ENCODE measurements around the gene FREY1. TPM values are rescaled to one million over a fixed set of nuclear protein-coding genes. Genes with fewer than 3 reads are reported as not detected.
A peak's percentile ranks its signal among the peaks of the same experiment; 100 is the strongest.
"Not testable (repeated sequence)": the region's sequence is repeated elsewhere in the genome, so short reads cannot be mapped to it uniquely, and the experiment has no call there.

The FREY1 gene
- total RNA-seq, 1 experiment from 2014 or later = 0.72 TPM

GRCh38 chr11:45905095-45905494 lies 2.0 kb downstream of the FREY1 start:
- Histone ChIP-seq H3K27me3 (no peaks in the 10 kb centered on the region), H3K9me3 (no peaks in the 10 kb centered on the region)

GRCh38 chr11:45904309-45904915 lies 2.7 kb downstream of the FREY1 start:
- Histone ChIP-seq H3K27me3 (no peaks in the 10 kb centered on the region), H3K36me3 (no peaks in the 10 kb centered on the region), H3K9me3 (no peaks in the 10 kb centered on the region), H3K4me3 (no peak overlapping the region)
- no peak for DNase-seq

More at GRCh38 chr11:45905095-45905494, 2.0 kb downstream of the FREY1 start:
- DNase-seq = no peak
- no peak overlapping the region for H3K4me3 ChIP-seq
- H3K36me3 ChIP-seq = no peaks in the 10 kb centered on the region

GRCh38 chr11:45902452-45903380 lies 4.4 kb downstream of the FREY1 start:
- Histone ChIP-seq H3K9me3 (no peaks in the 10 kb centered on the region), H3K36me3 (no peaks in the 10 kb centered on the region), H3K4me3 (no peak overlapping the region), H3K27me3 (no peaks in the 10 kb centered on the region)
- no peak for DNase-seq

- Histone ChIP-seq H3K4me3 (no peak overlapping the region), H3K9me3 (no peaks in the 10 kb centered on the region), H3K27me3 (no peaks in the 10 kb centered on the region), H3K36me3 (no peaks in the 10 kb centered on the region)
- no peak for DNase-seq
Observed at GRCh38 chr11:45901626-45902025, 5.4 kb downstream of the FREY1 start.

DNA sequence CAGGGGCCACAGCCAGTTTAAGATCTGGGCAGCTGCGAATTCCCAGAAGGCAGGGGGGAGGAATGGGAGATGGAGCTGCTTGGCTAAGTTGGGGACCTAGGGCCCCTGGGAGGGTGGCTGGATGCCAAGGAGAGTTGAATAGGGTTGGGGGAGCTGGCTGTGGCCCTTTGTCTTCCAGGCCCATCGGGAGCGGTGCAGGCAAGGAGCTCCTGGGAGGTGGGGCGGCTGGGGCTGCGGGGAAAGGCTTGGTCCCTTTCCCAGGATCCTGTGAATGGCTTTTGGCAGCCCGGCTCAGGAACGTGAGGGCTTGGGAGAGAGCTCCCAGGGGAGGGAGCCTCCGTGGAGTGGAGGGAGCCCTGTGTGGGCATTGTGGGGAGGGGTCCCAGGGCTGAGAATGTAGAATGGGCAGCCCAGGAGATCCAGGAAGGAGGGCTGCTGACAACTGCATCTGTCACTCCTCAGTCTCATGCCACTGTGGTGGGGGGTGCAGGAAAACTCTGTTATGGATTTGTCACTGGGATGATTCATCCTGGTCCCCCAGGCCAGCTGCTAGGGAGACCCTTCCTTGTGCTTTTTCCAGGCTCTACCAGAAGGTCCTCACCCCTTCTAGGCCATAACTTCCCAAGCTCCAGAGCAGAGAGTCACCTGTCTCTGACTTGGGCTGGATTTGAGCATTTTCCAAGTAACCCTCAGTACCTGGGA lies 6.0 kb downstream of the FREY1 start:
- Histone ChIP-seq H3K36me3 (no peaks in the 10 kb centered on the region), H3K9me3 (no peaks in the 10 kb centered on the region), H3K27me3 (no peaks in the 10 kb centered on the region), H3K4me3 (no peak overlapping the region)
- DNase-seq = no peak

GRCh38 chr11:45900175-45900800 lies 6.8 kb downstream of the FREY1 start:
- H3K27me3 ChIP-seq, DNase-seq, H3K36me3 ChIP-seq, H3K9me3 ChIP-seq: not testable (repeated sequence)
- peak overlapping the region; percentile 55 for H3K4me3 ChIP-seq

DNA sequence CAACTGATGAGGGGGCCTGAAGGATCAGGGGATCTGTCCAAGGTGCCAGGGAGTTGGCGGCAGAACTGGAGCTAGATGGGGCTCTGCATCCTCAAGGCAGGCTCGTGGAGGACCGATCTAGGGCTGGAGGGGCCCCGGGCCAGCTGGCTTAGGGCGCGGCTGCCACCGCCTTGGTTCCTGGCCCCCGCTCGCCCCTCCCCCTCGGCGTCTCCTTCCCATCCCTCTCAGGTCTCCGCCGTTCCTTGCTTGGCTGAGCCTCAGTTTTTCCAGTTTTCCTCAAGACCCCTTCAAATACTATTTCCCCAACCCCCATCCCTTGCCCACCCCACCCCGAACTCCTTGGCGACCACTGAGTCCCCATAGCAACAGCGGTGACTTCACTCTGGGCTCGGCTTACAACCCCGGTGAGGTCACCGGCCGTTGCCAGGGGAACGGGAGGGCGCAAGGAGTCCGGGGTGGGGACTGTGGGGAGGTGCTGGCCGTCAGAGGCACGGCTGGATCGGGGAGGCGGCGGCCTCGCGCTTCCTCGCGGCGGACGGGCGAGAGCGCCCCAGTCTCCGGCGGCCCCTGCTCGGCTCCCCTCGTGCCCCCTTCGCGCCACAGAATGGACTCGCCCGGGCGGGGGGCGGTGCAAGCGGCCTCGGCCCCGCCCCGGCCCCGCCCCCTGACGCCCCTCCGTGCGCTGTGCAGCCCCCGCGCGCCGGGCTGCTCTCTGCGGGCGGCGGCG lies 7.5 kb downstream of the FREY1 start:
- DNase-seq = peak; percentile 90
- Histone ChIP-seq H3K9me3 (no peaks in the 10 kb centered on the region), H3K4me3 (peak overlapping the region; percentile 55), H3K36me3 (no peaks in the 10 kb centered on the region), H3K27me3 (no peaks in the 10 kb centered on the region)

DNA sequence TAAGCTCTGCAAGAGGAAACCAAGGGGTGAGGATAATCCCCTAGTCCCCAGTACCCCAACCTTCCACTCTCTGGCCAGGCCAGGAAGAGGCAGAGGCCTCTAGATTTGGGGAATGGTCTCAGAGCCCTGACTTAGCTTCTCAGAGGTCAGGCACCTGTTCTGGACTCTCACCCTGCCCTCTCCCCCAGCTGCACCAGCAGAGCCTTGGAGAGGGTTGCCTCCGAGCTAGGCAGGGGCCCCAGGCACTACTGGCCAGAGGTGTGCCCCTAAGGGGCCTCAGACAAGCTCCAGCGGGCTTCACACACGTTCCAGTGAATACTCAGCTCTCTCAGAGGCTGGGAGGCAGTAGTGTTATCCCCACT lies 8.0 kb downstream of the FREY1 start:
- DNase-seq = no peak

DNA sequence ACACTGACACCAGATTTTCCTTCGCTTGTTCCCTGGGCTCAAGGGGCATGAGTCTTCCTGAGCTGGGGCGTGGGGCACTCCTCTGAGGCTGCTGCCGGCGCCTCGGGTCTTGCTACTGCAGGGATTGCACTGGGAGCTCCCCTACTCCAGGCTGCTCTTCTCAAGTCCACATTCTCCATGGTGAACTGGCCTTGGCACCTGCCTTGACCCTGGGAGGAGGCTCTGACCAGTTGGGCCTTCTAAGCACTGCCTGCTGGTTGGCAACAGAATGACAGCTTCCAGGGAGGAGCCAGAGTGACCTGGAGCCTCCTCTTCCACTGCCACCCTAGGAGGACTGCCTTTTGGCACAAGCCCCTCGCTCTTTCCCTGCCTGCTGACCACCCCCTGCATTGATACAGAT lies 9.5 kb downstream of the FREY1 start:
- DNase-seq = no peak
- H3K27me3 ChIP-seq = no peaks in the 10 kb centered on the region

More for the DNA sequence above, 8.0 kb downstream of the FREY1 start:
- Histone ChIP-seq H3K9me3 (no peaks in the 10 kb centered on the region), H3K36me3 (no peaks in the 10 kb centered on the region), H3K4me3 (peak overlapping the region; percentile 55), H3K27me3 (no peaks in the 10 kb centered on the region)

DNA sequence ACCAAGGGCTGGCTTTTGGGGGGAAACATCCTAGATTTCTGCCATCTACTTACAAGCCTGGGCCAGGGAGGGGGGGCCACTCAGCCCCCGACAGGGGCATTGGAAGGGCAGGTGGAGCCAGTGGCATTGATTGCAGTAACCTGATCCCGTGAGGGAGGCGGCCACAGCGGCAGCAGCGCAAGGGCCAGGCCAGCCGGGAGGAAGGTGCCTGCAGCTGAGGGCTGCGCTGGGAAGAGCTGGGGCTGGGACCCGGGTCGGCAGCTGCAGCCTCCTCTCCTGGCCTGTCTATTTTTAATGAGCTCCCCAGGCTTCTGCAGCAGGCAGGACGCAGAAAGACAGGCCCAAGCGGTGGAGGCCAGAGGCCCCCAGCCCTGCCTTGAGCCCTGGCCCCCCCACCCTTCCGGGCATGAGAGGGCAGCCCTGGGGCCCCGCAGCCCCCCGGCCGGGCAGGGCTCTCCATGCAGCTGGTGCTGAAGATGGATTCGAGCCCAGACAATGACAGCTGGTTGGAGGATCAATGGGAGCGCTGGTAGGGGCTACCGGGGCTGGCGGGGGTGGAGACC lies 10.6 kb downstream of the FREY1 start:
- Histone ChIP-seq H3K4me3 (no peak overlapping the region), H3K9me3 (no peaks in the 10 kb centered on the region), H3K27me3 (no peaks in the 10 kb centered on the region), H3K36me3 (no peaks in the 10 kb centered on the region)
- no peak for DNase-seq

More for the DNA sequence above, 9.5 kb downstream of the FREY1 start:
- H3K9me3 ChIP-seq = no peaks in the 10 kb centered on the region
- no peaks in the 10 kb centered on the region for H3K36me3 ChIP-seq
- H3K4me3 ChIP-seq = no peak overlapping the region

DNA sequence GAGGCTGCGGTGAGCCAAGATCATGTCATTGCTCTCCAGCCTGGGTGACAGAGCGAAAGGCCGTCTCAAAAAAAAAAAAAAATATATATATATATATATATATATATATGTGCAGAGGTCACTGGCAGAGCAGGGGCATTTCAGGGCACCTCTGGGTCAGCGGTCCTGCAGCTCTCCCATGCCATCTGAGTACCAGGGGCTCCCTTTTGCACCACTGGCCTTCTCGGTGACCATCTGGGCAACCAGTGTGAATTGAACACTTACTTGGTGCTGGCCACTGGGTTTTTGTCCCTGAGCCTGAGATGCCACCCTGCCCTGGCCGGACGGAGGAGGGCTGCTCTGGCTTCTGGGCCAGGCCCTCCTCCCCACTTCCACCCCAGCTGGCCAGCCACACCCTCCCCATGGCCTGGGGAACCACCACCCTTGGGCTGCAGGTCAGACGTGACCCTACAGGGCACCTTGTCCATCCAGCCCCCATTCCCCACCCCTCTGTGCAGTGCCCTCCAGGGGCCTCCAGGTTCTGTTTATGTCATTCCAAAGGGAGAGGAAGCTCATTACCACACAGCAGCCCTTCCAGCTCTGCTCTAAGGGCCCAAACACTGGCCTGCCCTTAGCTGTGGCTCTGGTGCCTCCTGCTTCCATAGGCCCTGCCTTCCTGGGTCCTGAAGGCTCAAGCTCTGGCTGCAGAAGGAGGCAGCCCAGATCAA lies 11.4 kb downstream of the FREY1 start:
- Histone ChIP-seq H3K9me3 (no peaks in the 10 kb centered on the region), H3K27me3 (no peaks in the 10 kb centered on the region), H3K4me3 (no peak overlapping the region), H3K36me3 (no peaks in the 10 kb centered on the region)
- DNase-seq = no peak

- Histone ChIP-seq H3K9me3 (no peaks in the 10 kb centered on the region), H3K27me3 (no peaks in the 10 kb centered on the region), H3K4me3 (no peak overlapping the region), H3K36me3 (no peaks in the 10 kb centered on the region)
- DNase-seq = no peak
Observed at GRCh38 chr11:45894555-45895247, 12.4 kb downstream of the FREY1 start.

GRCh38 chr11:45892856-45893255 lies 14.2 kb downstream of the FREY1 start:
- Histone ChIP-seq H3K9me3 (no peaks in the 10 kb centered on the region), H3K27me3 (no peaks in the 10 kb centered on the region)
- no peak for DNase-seq

GRCh38 chr11:45890886-45891550 lies 16.1 kb downstream of the FREY1 start:
- Histone ChIP-seq H3K36me3 (no peaks in the 10 kb centered on the region), H3K9me3 (no peaks in the 10 kb centered on the region), H3K4me3 (no peak overlapping the region), H3K27me3 (no peaks in the 10 kb centered on the region)
- no peak for DNase-seq

More at GRCh38 chr11:45892856-45893255, 14.2 kb downstream of the FREY1 start:
- Histone ChIP-seq H3K4me3 (no peak overlapping the region), H3K36me3 (no peaks in the 10 kb centered on the region)

Measured in MG63 (cell line).